CD4-positive, alpha-beta T cell treated with Interferon alpha-2 for 1 hour (primary cell): ENCODE results near the gene CERS6.
"Not testable (repeated sequence)": the region's sequence is repeated elsewhere in the genome, so short reads cannot be mapped to it uniquely, and the experiment has no call there.

ENCODE experiments used
- DNase-seq, 2 donors: peaks; one replicate each; pipeline ENCODE4 v3.0.0-alpha.2; 2020 to 2022

CERS6 gene

DNA sequence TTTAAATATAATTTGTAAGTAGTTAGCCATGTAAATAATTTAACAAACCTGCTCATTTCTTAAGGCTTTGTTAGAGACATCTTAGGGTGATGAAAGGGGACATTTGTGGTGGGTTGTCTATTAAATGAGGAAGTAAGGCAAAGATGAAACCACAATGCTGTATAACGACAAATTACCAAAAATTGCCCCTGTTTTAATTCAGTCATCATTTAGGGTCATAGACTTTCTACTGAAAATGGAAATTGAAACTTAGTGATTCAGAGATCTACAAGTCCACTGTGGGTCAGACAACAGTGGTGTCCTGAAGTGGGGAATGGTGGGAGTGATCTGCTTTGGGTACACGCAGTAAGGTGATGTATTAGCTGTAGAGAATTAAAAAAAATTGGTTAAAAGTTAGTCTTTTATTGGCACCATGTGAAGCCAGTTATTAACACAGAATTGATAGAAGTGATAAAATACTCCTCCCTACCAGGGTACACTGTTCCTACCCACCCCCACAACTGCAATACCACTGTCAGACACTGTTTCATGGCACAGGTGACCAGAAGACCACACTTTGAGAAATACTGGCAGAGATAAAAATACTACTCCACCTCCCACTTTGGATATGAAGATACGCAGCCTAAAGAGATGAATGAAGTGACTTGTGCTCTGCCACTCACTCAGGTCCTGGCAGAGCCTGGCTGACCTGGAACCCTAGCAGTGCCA lies 13.4 kb downstream of the CERS6 start:
- peak in 1 of 2 donors; percentile 12 for DNase-seq

GRCh38 chr2:168470320-168471162 lies 14.5 kb downstream of the CERS6 start:
- no peak for DNase-seq

- no peak for DNase-seq
Measured at GRCh38 chr2:168471163-168471475, 15.0 kb downstream of the CERS6 start.

DNA sequence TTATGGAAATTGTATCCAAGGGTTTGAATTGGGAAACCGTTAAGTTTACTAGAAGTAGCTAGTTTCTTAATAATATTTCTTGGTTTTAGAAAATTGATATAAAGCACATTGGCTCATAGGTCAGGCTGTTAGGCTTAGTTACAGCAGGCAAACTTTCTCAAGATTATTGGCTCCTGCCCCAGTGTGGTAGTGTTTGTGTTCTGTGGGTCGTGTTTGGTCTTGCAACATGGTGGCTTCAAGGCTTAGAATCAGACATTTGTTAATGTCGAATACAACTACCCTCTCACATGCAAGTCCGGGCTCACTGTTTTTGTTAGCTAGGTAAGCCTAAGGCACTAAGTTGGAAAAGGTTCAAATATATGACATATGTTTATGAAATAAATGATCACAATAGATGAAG lies 19.6 kb downstream of the CERS6 start:
- DNase-seq, result no peak

GRCh38 chr2:168478206-168478605 lies 22.1 kb downstream of the CERS6 start:
- DNase-seq, result no peak

GRCh38 chr2:168480356-168480755 lies 24.3 kb downstream of the CERS6 start:
- DNase-seq, result no peak

DNA sequence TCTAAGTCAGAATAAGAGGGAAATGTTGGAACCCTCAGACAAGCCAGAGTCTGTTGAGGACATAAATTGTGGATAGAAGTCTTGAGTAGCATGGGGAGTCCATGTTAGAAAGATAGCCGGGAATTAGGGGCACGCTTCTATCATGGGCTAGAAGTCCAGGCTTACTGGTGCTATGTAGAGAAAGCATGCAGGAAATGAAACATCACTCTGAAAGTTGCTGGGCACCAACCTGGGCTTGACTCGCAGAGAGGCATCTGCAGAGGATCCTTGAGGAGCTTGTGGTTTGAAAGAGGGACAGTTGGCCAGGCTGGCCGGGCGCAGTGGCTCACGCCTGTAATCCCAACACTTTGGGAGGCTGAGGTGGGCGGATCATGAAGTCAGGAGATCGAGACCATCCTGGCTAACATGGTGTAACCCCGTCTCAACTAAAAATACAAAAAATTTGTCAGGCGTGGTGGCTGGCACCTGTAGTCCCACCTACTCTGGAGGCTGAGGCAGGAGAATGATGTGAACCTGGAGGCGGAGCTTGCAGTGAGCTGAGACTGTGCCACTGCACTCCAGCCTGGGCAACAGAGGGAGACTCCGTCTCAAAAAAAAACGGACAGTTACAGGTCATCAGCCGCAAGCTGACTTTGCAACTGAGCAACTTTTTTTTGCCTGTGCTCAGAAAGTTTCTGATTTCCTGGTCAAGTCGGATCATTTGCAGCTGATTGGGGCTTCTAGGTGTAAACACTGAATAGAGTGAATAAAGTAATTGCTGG lies 24.9 kb downstream of the CERS6 start:
- no peak for DNase-seq

DNA sequence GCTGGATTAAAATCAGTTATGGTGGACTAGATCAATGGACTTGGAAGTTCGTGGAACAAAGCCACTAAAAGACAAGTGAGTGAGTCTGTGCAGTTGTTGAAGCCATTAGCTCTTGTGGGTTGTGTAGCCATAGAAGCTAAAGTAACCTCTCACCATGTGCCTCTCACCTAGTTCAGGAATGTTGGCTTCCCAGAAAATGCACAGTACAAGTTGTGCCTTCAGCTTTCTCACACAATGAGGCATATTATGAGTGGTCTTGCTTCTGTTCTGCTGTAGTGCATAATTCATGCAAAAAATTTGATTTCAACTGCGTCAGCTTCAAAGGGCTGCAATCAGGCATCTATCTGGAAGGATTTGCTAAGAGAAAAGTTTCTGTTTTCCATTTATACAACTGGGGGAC lies 26.2 kb downstream of the CERS6 start:
- DNase-seq, result no peak

DNA sequence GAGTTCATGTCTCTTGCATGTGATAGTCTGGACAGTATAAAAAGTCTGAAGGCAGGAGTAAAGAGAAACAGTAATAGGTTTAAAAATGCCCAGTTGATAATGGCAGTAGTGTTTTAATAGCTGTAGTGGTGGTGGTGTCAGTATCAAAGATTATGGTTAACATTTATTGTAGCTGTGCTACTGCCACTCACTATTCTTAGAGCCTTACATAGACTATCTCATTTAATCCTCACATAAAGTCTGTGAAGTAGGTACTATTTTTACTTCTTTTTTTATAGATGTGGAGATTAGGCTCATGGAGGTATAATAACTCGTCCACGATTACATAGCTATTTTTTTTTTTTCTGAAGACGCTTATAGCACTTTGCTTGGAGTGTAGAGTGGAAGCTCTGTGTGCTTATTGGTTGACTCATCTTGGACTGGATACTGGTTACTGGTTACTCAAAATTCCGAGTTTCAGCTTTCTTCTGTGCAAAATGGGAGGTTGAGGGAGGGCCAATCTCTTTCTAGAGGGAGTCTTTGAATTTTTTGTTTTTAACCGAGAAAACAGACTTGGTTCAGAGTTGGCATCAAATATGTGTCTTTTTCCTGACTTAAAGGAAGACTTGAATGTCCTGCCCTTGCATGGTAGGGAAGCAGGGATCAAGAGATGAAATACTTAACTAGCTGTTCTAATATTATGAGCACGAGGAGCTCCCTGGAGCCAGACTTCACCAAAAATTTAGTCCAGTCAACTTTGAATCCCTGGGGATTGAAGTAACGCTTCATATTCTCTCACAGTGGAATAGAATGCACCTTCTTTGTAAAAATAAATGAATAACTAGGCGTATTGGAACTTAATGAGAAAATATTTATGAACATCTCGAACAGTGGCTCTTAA lies 27.1 kb downstream of the CERS6 start:
- no peak for DNase-seq

DNA sequence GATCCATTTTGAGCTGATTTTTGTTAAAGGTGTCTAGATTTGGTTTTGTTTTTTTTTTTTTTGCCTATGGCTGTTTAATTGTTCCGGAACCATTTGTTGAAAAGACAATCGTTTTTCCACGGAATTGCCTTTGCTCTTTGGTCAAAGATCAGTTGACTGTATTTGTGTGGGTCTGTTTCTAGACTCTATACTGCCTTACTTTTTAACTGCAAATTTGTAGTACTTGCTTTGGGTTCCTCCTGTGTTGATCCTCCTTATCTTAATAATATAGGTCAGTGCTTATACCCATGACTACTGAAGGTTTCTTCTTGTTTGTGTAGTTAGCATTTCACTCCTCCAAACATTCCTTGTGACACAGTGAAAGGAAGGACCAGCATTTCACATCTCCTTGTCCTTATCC lies 30.4 kb downstream of the CERS6 start:
- no peak for DNase-seq

- peak; percentile 20 to 30 for DNase-seq
Measured at GRCh38 chr2:168490015-168490874, 34.2 kb downstream of the CERS6 start.

DNA sequence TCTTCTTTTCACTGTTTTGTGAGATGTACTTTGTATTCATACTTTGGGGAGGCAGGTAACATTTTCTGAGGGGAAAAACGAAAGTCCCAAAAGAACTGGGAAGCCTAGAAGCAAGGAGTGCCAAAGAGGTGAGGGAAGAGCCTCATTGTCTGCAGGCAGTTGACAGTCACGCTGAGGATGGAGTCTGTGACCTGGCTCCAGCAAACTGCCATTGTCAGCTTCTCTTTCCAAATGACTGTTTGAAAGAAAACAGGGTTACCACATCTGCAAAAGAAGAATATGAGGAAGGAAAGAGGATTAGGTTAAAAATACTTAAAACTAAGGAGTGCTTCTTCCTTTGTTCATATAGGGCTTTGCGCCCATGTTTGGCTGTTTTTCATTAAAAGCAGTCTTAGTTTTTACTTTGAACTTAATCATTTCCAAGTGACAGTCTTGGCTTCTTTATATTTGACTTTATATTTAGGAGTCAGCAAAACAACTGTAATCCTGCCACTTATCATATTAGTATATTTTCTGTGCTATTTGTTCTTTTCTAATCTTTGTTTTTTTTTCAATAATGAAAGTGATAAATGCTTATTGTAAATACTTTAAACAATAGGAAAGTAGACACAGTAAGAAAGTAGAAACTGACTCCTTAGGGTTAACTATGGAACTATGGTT lies 35.0 kb downstream of the CERS6 start:
- DNase-seq, result no peak

GRCh38 chr2:168491728-168492127 lies 35.7 kb downstream of the CERS6 start:
- DNase-seq, result not testable (repeated sequence)

DNA sequence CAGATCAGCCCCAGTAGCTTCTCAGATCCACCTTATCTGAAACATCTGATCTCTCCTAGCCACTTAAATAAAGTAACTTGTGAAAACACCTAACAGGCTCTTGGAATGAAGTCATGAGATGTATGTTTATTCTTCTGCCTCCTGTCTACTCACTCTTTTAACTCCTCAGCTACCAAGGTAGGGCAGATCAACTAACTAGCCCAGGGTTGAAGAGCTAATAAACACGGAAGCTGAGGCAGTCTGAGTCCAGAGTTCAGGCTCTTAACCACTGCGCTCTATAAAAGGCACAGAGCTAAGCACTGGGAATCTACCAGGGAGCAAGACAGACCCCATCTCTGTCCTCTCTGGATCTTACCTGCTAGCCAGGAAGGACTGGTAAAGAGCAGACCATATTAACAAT lies 37.1 kb downstream of the CERS6 start:
- DNase-seq, result not testable (repeated sequence)

- DNase-seq, result no peak
Measured at GRCh38 chr2:168494190-168494711, 38.2 kb downstream of the CERS6 start.

DNA sequence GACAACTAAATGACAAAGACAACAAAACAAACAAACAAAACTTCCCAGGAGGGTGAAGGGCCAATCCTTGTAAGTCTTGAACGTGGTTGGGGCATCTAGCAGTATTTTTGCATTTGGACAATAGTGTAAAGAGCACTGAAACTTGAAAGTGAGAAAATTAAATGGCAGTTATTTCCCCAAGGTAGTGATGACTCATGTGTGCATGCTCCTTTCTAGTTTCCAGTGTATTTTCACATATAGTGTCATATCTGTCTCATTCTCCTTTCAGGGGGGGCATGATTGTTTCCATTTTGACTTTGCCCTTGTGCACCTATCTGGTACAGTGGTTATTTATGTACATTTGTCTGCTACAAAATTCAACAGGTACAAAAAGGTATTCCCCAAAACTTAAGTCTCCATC lies 39.5 kb downstream of the CERS6 start:
- DNase-seq, result no peak

- no peak for DNase-seq
Measured at GRCh38 chr2:168496906-168497305, 40.8 kb downstream of the CERS6 start.

- no peak for DNase-seq
Measured at GRCh38 chr2:168499500-168499899, 43.4 kb downstream of the CERS6 start.

GRCh38 chr2:168500516-168500915 lies 44.4 kb downstream of the CERS6 start:
- no peak for DNase-seq

GRCh38 chr2:168501466-168502065 lies 45.5 kb downstream of the CERS6 start:
- no peak for DNase-seq
